Endodermal cell (in vitro differentiated cells): ENCODE results near the gene BRD4. TPM values are rescaled to one million over a fixed set of nuclear protein-coding genes. Genes with fewer than 3 reads are reported as not detected.

Source experiments
- DNase-seq: peaks from one replicate; pipeline ENCODE4 v3.0.0-alpha.2; 2017
- H3K27ac ChIP-seq: 2 replicates; pipeline ENCODE4 v1.5.1; 2013; ENCODE audit warnings: mild to moderate bottlenecking, low read depth, low read length, moderate library complexity
- H3K27me3 ChIP-seq: 2 replicates; pipeline ENCODE4 v1.6.1; 2013; ENCODE audit warnings: mild to moderate bottlenecking, low read length, moderate library complexity; ENCODE audit not compliant: insufficient read depth, control insufficient read depth, poor library complexity, severe bottlenecking
- H3K36me3 ChIP-seq: 2 replicates; pipeline ENCODE4 v1.7.0; 2013; ENCODE audit warnings: mild to moderate bottlenecking, low read length, moderate library complexity; ENCODE audit not compliant: control insufficient read depth, insufficient read depth
- H3K4me1 ChIP-seq: one replicate; pipeline ENCODE4 v1.7.0; 2013; ENCODE audit warnings: low read length; ENCODE audit not compliant: control insufficient read depth, insufficient read depth
- H3K4me3 ChIP-seq: 2 replicates; pipeline ENCODE4 v1.5.1; 2013; ENCODE audit warnings: mild to moderate bottlenecking, low read length, moderate library complexity
- H3K9ac ChIP-seq: 2 replicates; pipeline ENCODE4 v1.6.1; 2013; ENCODE audit warnings: mild to moderate bottlenecking, low read length, moderate library complexity; ENCODE audit not compliant: poor library complexity, severe bottlenecking; ENCODE audit errors: extremely low read depth
- H3K9me3 ChIP-seq: 2 replicates; pipeline ENCODE4 v1.6.1; 2013; ENCODE audit warnings: mild to moderate bottlenecking, low read length, moderate library complexity; ENCODE audit not compliant: control insufficient read depth
- H3K27ac Mint-ChIP-seq: 2 replicates; pipeline ENCODE4 v1.8.0; 2020; ENCODE audit warnings: mixed read lengths
- H3K27me3 Mint-ChIP-seq: 2 replicates; pipeline ENCODE4 v1.8.0; 2021; ENCODE audit warnings: mild to moderate bottlenecking, mixed read lengths; ENCODE audit not compliant: insufficient read depth
- H3K36me3 Mint-ChIP-seq: 2 replicates; pipeline ENCODE4 v1.8.0; 2020; ENCODE audit warnings: low read depth, mixed read lengths
- H3K4me1 Mint-ChIP-seq: 2 replicates; pipeline ENCODE4 v1.8.0; 2020; ENCODE audit warnings: mixed read lengths
- H3K4me3 Mint-ChIP-seq: 2 replicates; pipeline ENCODE4 v1.8.0; 2020; ENCODE audit warnings: mild to moderate bottlenecking, moderate library complexity, mixed read lengths
- H3K9me3 Mint-ChIP-seq: 2 replicates; pipeline ENCODE4 v1.8.0; 2020; ENCODE audit warnings: mild to moderate bottlenecking, mixed read lengths
- CTCF ChIP-seq: fragments of 200-600 bp; sonication (generic); conservative IDR thresholded peaks from 2 replicates; pipeline ENCODE4 v1.5.0; 2021; ENCODE audit warnings: antibody characterized with exemption, mild to moderate bottlenecking
- WGBS, 2 experiments: methylation state at CpG; one replicate each; pipeline versions ENCODE4 v1.1.5 to v1.1.7; 2013; ENCODE audit warnings: missing lambda C conversion rate in 2 of 2, mixed read lengths in 1 of 2; ENCODE audit not compliant: insufficient coverage in 1 of 2, insufficient read length in 1 of 2; 5-methylcytosine and 5-hydroxymethylcytosine counted together
- total RNA-seq, 2 donors: library from RNA; stranded (reverse); fragmentation: NEBNext Ultra II Directional in 1 of 2; extraction: Animal tissue kit (Norgen Biotek cat#: 25700) in 1 of 2; gene quantifications; 2 replicates in 1 of 2; 3 replicates in 1 of 2; pipeline ENCODE4 v1.2.1, GENCODE V29; 2021

Gene BRD4
- total RNA-seq, 2 donors from 2014 or later = 149 to 156 TPM

- WGBS, 2 experiments = 94 to 97% methylated on average over 4 of the region's 4 CpGs
- H3K36me3 ChIP-seq = peaks cover 42% of the 10 kb centered on the region
- DNase-seq = no peak
- no peak overlapping the region for H3K27ac Mint-ChIP-seq
- peaks cover 5% of the 10 kb centered on the region for H3K4me1 Mint-ChIP-seq
- no peak overlapping the region for H3K4me3 Mint-ChIP-seq
- no peak overlapping the region for H3K27ac ChIP-seq
- H3K9me3 Mint-ChIP-seq = no peaks in the 10 kb centered on the region
- H3K27me3 ChIP-seq = no peaks in the 10 kb centered on the region
- no peak overlapping the region for H3K4me3 ChIP-seq
- H3K27me3 Mint-ChIP-seq = no peaks in the 10 kb centered on the region
- H3K9ac ChIP-seq = no peak overlapping the region
- no peaks in the 10 kb centered on the region for H3K4me1 ChIP-seq
- TF ChIP-seq CTCF = no peak
- H3K9me3 ChIP-seq = no peaks in the 10 kb centered on the region
- peaks cover 34% of the 10 kb centered on the region for H3K36me3 Mint-ChIP-seq
Observed at GRCh38 chr19:15274477-15274876, 57.9 kb downstream of the BRD4 start.

GRCh38 chr19:15269806-15270205 lies 62.5 kb downstream of the BRD4 start:
- H3K9ac ChIP-seq = no peak overlapping the region
- no peak overlapping the region for H3K4me3 ChIP-seq
- H3K36me3 Mint-ChIP-seq = peaks cover 70% of the 10 kb centered on the region
- H3K9me3 ChIP-seq = no peaks in the 10 kb centered on the region
- H3K27me3 ChIP-seq = no peaks in the 10 kb centered on the region
- H3K4me1 Mint-ChIP-seq = no peaks in the 10 kb centered on the region
- H3K4me1 ChIP-seq = no peaks in the 10 kb centered on the region
- H3K27ac Mint-ChIP-seq = no peak overlapping the region
- H3K4me3 Mint-ChIP-seq = no peak overlapping the region
- 76 to 93% methylated on average over 3 to 6 of the region's 6 CpGs for whole genome bisulfite sequencing, 2 experiments
- no peak for DNase-seq
- H3K36me3 ChIP-seq = peaks cover 78% of the 10 kb centered on the region
- H3K27me3 Mint-ChIP-seq = no peaks in the 10 kb centered on the region
- no peak for TF ChIP-seq CTCF
- no peaks in the 10 kb centered on the region for H3K9me3 Mint-ChIP-seq
- peak overlapping the region; percentile 5 for H3K27ac ChIP-seq

GRCh38 chr19:15268928-15269253 lies 63.4 kb downstream of the BRD4 start:
- Mint-ChIP-seq H3K27ac (peak overlapping the region; percentile 16), H3K36me3 (peaks cover 74% of the 10 kb centered on the region), H3K9me3 (no peaks in the 10 kb centered on the region), H3K27me3 (no peaks in the 10 kb centered on the region), H3K4me3 (no peak overlapping the region), H3K4me1 (no peaks in the 10 kb centered on the region)
- Histone ChIP-seq H3K36me3 (peaks cover 87% of the 10 kb centered on the region), H3K9ac (no peak overlapping the region), H3K27ac (peak overlapping the region; percentile 50), H3K27me3 (no peaks in the 10 kb centered on the region), H3K4me1 (no peaks in the 10 kb centered on the region), H3K9me3 (no peaks in the 10 kb centered on the region), H3K4me3 (no peak overlapping the region)
- DNase-seq = no peak
- TF ChIP-seq CTCF = no peak
- WGBS, 2 experiments = 94 to 100% methylated on average over 3 to 5 of the region's 5 CpGs
